GM18508 (cell line): ENCODE results near the gene JUND.

Source experiments
- ATAC-seq: cut with Tn5 transposase; IDR thresholded peaks from one replicate; pipeline ENCODE4 v1.9.1; 2021; ENCODE audit warnings: moderate number of reproducible peaks; ENCODE audit not compliant: insufficient read depth, unreplicated experiment

The JUND gene

GRCh38 chr19:18291590-18292461, 10.4 kb upstream of the JUND start:
- no peak for ATAC-seq

- ATAC-seq, result no peak
These were observed 9.7 kb upstream of the JUND start for GRCh38 chr19:18291019-18291524.

GRCh38 chr19:18290302-18291018, 9.0 kb upstream of the JUND start:
- no peak for ATAC-seq

- ATAC-seq, result no peak
These were observed 8.3 kb upstream of the JUND start for GRCh38 chr19:18289471-18290301.

GRCh38 chr19:18287836-18288772, 6.7 kb upstream of the JUND start:
- no peak for ATAC-seq

- ATAC-seq, result no peak
These were observed 5.7 kb upstream of the JUND start for GRCh38 chr19:18286973-18287635.

GRCh38 chr19:18284712-18285360, 3.4 kb upstream of the JUND start:
- ATAC-seq, result no peak

GRCh38 chr19:18283338-18283737, 1.9 kb upstream of the JUND start:
- ATAC-seq, result no peak

GRCh38 chr19:18282788-18283141, 1.3 kb upstream of the JUND start:
- no peak for ATAC-seq

- peak; percentile 14 for ATAC-seq
These were observed 782 bp upstream of the JUND start for GRCh38 chr19:18282021-18282787.

GRCh38 chr19:18280247-18281081, 958 bp downstream of the JUND start:
- no peak for ATAC-seq

GRCh38 chr19:18279516-18280246, 1.7 kb downstream of the JUND start:
- ATAC-seq, result no peak

- no peak for ATAC-seq
These were observed 2.2 kb downstream of the JUND start for GRCh38 chr19:18279266-18279515.

- no peak for ATAC-seq
These were observed 2.7 kb downstream of the JUND start for GRCh38 chr19:18278521-18279265.

- no peak for ATAC-seq
These were observed 6.6 kb downstream of the JUND start for GRCh38 chr19:18274781-18275356.
